Keratinocyte (primary cell): Measurements from ENCODE around the gene CCT8. TPM values are rescaled to one million over a fixed set of nuclear protein-coding genes. Genes with fewer than 3 reads are reported as not detected.

ENCODE experiments used
- DNase-seq: peaks from one replicate; pipeline ENCODE4 v3.0.0-alpha.2; 2011; ENCODE audit warnings: low read depth, missing footprints, low spot score
- FAIRE-seq: peaks from 2 replicates; lab custom pipeline; 2011; peaks lifted over from hg19 to GRCh38; lab: Jason Lieb, UNC
- H2AFZ ChIP-seq: 2 replicates; pipeline ENCODE4 v1.6.0; 2012; ENCODE audit warnings: low read length, control low read depth, inconsistent platforms; ENCODE audit not compliant: control insufficient read depth
- H3K27ac ChIP-seq: 2 replicates; pipeline ENCODE4 v1.5.1; 2011; ENCODE audit warnings: low read length; ENCODE audit not compliant: control insufficient read depth, insufficient read depth
- H3K27me3 ChIP-seq: 3 replicates; pipeline ENCODE4 v1.6.0; 2011; ENCODE audit warnings: low read length; ENCODE audit not compliant: control insufficient read depth, insufficient read depth; ENCODE audit errors: extremely low read depth
- H3K36me3 ChIP-seq, 2 experiments: 2 replicates in 1 of 2; 3 replicates in 1 of 2; pipeline ENCODE4 v1.5.1; 2011; ENCODE audit warnings: low read length in 2 of 2, mild to moderate bottlenecking in 1 of 2; ENCODE audit not compliant: control insufficient read depth in 2 of 2, insufficient read depth in 2 of 2; ENCODE audit errors: extremely low read depth in 1 of 2
- H3K4me1 ChIP-seq: 3 replicates; pipeline ENCODE4 v1.5.1; 2011; ENCODE audit warnings: low read length; ENCODE audit not compliant: control insufficient read depth, insufficient read depth; ENCODE audit errors: extremely low read depth
- H3K4me2 ChIP-seq: 3 replicates; pipeline ENCODE4 v1.6.0; 2011; ENCODE audit warnings: low read depth, low read length; ENCODE audit not compliant: control insufficient read depth, insufficient read depth; ENCODE audit errors: extremely low read depth
- H3K4me3 ChIP-seq, 3 experiments: fragments of 200-600 bp in 1 of 3; sonication (generic) in 1 of 3; 2 replicates in 2 of 3; 3 replicates in 1 of 3; pipeline ENCODE4 v1.5.1; 2011 to 2016; ENCODE audit warnings: low read length in 3 of 3, mild to moderate bottlenecking in 3 of 3, control low read depth in 2 of 3, inconsistent platforms in 1 of 3, low read depth in 1 of 3, mixed read lengths in 1 of 3, mixed run types in 1 of 3, moderate library complexity in 1 of 3; ENCODE audit not compliant: control insufficient read depth in 2 of 3, insufficient read depth in 2 of 3; ENCODE audit errors: extremely low read depth in 1 of 3
- H3K79me2 ChIP-seq: 2 replicates; pipeline ENCODE4 v1.6.0; 2012; ENCODE audit warnings: low read length; ENCODE audit not compliant: control insufficient read depth, insufficient read depth
- H3K9ac ChIP-seq: 3 replicates; pipeline ENCODE4 v1.6.0; 2011; ENCODE audit warnings: low read length; ENCODE audit not compliant: control insufficient read depth, insufficient read depth; ENCODE audit errors: extremely low read depth
- H3K9me1 ChIP-seq: 3 replicates; pipeline ENCODE4 v1.6.0; 2011; ENCODE audit warnings: low read length; ENCODE audit not compliant: control insufficient read depth, insufficient read depth; ENCODE audit errors: extremely low read depth
- H3K9me3 ChIP-seq: 2 replicates; pipeline ENCODE4 v1.5.1; 2012; ENCODE audit warnings: low read depth, low read length; ENCODE audit not compliant: control insufficient read depth
- H4K20me1 ChIP-seq: 3 replicates; pipeline ENCODE4 v1.6.0; 2011; ENCODE audit warnings: low read length; ENCODE audit not compliant: control insufficient read depth, insufficient read depth; ENCODE audit errors: extremely low read depth
- CTCF ChIP-seq, 3 experiments: IDR thresholded peaks in 1 of 3; conservative IDR thresholded peaks in 1 of 3; optimal IDR thresholded peaks in 1 of 3; 2 replicates in 2 of 3; 3 replicates in 1 of 3; pipeline versions ENCODE3 to v1.5.1; 2011; ENCODE audit warnings: low read length in 3 of 3, mild to moderate bottlenecking in 3 of 3, moderate library complexity in 2 of 3, control low read depth in 1 of 3, inconsistent platforms in 1 of 3; ENCODE audit not compliant: insufficient read depth in 2 of 3; ENCODE audit errors: extremely low read depth in 1 of 3
- EZH2 ChIP-seq: IDR thresholded peaks from one replicate; pipeline ENCODE4 v1.6.1; 2012; ENCODE audit warnings: inconsistent platforms, mild to moderate bottlenecking, low read length, moderate library complexity
- dilution Hi-C: fragments of 300-500 bp; cut with MboI; formaldehyde crosslinking; loops from one replicate; pipeline ENCODE4 v1.7.0; 2020; ENCODE audit warnings: low sequenced_read_pairs; ENCODE audit not compliant: extremely low pct_ligation_motif_present
- polyA plus RNA-seq, 5 experiments: library from polyadenylated mRNA; depleted of rRNA in 3 of 5; stranded (reverse) in 3 of 5; stranded (forward) in 1 of 5; unstranded in 1 of 5; fragments of >200 nt; gene quantifications; 1 replicate in 1 of 5; 2 replicates in 3 of 5; 3 replicates in 1 of 5; pipeline versions ENCODE4 v1.2.1 to v1.2.3, GENCODE V29; 2011 to 2012; ENCODE audit warnings: missing spikeins in 2 of 5, low read depth in 1 of 5, low replicate concordance in 1 of 5

CCT8 gene
- polyA plus RNA-seq, 1 donor (not counting 4 experiments of a cell fraction or from before 2014, with no cell fraction given): 281 TPM

DNA sequence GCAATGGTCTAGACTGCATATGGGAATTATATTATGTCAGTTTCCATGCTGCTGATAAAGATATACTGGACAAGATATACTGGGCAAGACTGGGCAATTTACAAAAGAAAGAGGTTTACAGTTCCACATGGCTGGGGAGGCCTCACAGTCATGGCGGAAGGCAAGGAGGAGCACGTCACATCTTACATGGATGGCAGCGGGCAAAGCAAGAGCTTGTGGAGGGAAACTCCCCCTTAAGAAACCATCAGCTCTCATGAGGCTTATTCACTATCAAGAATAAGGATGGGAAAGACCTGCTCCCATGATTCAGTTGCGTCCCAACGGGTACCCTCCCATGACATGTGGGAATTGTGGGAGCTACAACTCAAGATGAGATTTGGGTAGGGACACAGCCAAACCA is 21.2 kb downstream of the CCT8 start:
- no peaks in the 10 kb centered on the region for H3K9me3 ChIP-seq
- H3K4me2 ChIP-seq: no peak overlapping the region
- dilution Hi-C loops: no loop called here
- FAIRE-seq (no peak), DNase-seq (no peak)
- TF ChIP-seq CTCF (optimal IDR thresholded peaks at IDR 0.05 in 1 of 3, IDR thresholded peaks at IDR 0.05 in 1 of 3, conservative IDR thresholded peaks at IDR 0.05 in 1 of 3; ENCODE audit: extremely low read depth in 1 of 3, insufficient read depth in 2 of 3, low read length in 3 of 3) (no peak), EZH2 (no peak)
- no peak overlapping the region for H3K4me3 ChIP-seq
- no peak overlapping the region for H3K27ac ChIP-seq
- H3K36me3 ChIP-seq: peaks cover 14 to 46% of the 10 kb centered on the region in 2 experiments
- no peaks in the 10 kb centered on the region for H3K27me3 ChIP-seq
- H2AFZ ChIP-seq: no peak overlapping the region
- H3K79me2 ChIP-seq: no peaks in the 10 kb centered on the region
- H3K4me1 ChIP-seq: no peaks in the 10 kb centered on the region
- peaks cover 2% of the 10 kb centered on the region for H4K20me1 ChIP-seq
- no peak overlapping the region for H3K9ac ChIP-seq
- no peaks in the 10 kb centered on the region for H3K9me1 ChIP-seq

DNA sequence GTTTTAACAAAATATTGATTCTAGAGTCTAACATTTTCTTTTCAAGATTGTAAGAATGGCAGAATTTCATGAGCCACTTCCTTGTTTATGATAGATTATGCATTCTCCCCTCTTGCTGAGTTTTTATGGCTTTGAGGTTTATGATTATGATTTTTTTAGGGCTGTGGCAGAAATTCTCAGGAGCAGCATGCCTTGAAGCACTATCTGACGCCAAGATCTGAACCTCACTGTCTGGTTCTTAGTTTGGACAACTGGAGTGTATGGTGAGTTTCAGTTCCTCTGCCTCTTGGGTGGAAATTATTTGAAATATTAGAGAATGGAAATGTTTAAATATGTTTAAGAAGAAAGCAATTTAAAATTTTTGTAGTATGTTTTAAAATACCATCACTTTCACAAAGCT is 38.8 kb downstream of the CCT8 start:
- no peak overlapping the region for H3K4me3 ChIP-seq
- peaks cover 2% of the 10 kb centered on the region for H3K79me2 ChIP-seq
- H3K4me1 ChIP-seq: no peaks in the 10 kb centered on the region
- H2AFZ ChIP-seq: no peak overlapping the region
- FAIRE-seq (no peak), DNase-seq (no peak)
- H3K27ac ChIP-seq: no peak overlapping the region
- no peaks in the 10 kb centered on the region for H3K9me3 ChIP-seq
- H3K9me1 ChIP-seq: no peaks in the 10 kb centered on the region
- no peak overlapping the region for H3K4me2 ChIP-seq
- H4K20me1 ChIP-seq: no peaks in the 10 kb centered on the region
- peaks cover 19 to 38% of the 10 kb centered on the region in 2 experiments for H3K36me3 ChIP-seq
- no peaks in the 10 kb centered on the region for H3K27me3 ChIP-seq
- TF ChIP-seq EZH2: no peak
- TF ChIP-seq CTCF (optimal IDR thresholded peaks at IDR 0.05 in 1 of 3, IDR thresholded peaks at IDR 0.05 in 1 of 3, conservative IDR thresholded peaks at IDR 0.05 in 1 of 3; ENCODE audit: extremely low read depth in 1 of 3, insufficient read depth in 2 of 3, low read length in 3 of 3): no peak
- no peak overlapping the region for H3K9ac ChIP-seq
- dilution Hi-C loops: no loop called here
